Thymus (tissue), 11 donors: ENCODE data around the gene CISH. TPM values are rescaled to one million over a fixed set of nuclear protein-coding genes. Genes with fewer than 3 reads are reported as not detected.

Source experiments
- DNase-seq, 9 donors: peaks; one replicate each; pipeline ENCODE4 v3.0.0-alpha.2; 2013; ENCODE audit warnings: low spot score in 9 of 9, low read depth in 6 of 9, missing footprints in 1 of 9
- H3K27ac ChIP-seq, 2 donors: one replicate each; pipeline ENCODE4 v1.5.1; 2013; ENCODE audit warnings: control low read depth in 1 of 2, low read depth in 1 of 2, low read length in 1 of 2, mild to moderate bottlenecking in 1 of 2, moderate library complexity in 1 of 2
- H3K27me3 ChIP-seq, 2 donors: one replicate each; pipeline ENCODE4 v1.5.1; 2013; ENCODE audit warnings: low read length in 1 of 2; ENCODE audit not compliant: control insufficient read depth in 2 of 2, insufficient read depth in 1 of 2
- H3K36me3 ChIP-seq, 2 donors: one replicate each; pipeline ENCODE4 v1.5.1; 2013; ENCODE audit warnings: low read length in 1 of 2, mild to moderate bottlenecking in 1 of 2, moderate library complexity in 1 of 2; ENCODE audit not compliant: control insufficient read depth in 2 of 2, insufficient read depth in 2 of 2
- H3K4me1 ChIP-seq, 2 donors: one replicate each; pipeline ENCODE4 v1.5.1; 2013; ENCODE audit warnings: low read length in 2 of 2; ENCODE audit not compliant: control insufficient read depth in 2 of 2, insufficient read depth in 2 of 2
- H3K4me3 ChIP-seq, 2 donors: one replicate each; pipeline ENCODE4 v1.5.1; 2013; ENCODE audit warnings: low read length in 2 of 2, control low read depth in 1 of 2, mild to moderate bottlenecking in 1 of 2
- H3K9me3 ChIP-seq, 2 donors: one replicate each; pipeline ENCODE4 v1.5.1; 2013; ENCODE audit warnings: low read length in 1 of 2, mild to moderate bottlenecking in 1 of 2; ENCODE audit not compliant: control insufficient read depth in 2 of 2, insufficient read depth in 1 of 2
- WGBS: extraction: QIAGEN DNeasy Blood & Tissue Kit; methylation state at CpG from one replicate; pipeline ENCODE4 v1.1.7; 2013; 5-methylcytosine and 5-hydroxymethylcytosine counted together
- polyA plus RNA-seq: library from polyadenylated mRNA; stranded (reverse); fragments of 200-250 nt; gene quantifications from one replicate; pipeline ENCODE4 v1.2.3, GENCODE V29; 2013
- total RNA-seq: library from RNA; stranded (reverse); fragments of 120-200 nt; gene quantifications from one replicate; pipeline ENCODE4 v1.2.4, GENCODE V29; 2013
- donor health status: healthy.

Gene CISH
- total and polyA plus RNA-seq, 2 donors: 7.0 to 10.2 TPM

DNA sequence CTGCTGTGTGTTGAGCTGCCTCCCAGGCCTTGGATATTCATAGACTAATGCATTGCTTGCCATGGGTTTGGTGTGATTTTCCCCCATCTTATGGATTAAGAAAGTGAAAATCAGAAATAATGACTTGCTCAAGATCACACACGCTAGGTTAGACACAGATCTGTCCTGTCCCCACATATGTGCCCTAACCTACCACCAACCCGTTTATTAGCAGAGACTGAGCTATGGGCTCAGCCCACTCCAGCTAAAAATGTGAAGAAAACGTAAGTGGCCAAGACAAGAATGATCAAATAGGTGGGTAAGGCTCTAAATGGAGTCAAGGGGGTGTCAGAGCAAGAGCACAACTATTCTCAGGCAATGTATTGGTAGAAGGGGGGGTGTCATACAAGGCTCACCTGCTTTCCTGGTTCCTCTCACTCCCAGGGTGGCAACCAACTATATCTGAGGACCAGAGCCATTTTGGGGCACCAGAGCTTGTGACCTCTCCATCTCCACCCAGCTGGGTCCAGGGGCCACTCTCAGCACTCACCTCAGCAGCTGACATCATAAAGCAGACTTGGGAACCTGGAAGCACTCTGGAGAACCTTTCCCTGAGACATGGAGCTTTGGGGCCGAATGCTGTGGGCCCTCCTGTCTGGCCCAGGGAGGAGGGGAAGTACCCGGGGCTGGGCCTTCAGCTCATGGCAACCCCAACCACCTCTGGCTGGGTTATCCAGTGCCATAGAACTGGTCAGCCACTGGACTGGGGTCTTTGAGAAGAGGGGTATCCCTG lies 40.9 kb downstream of the CISH start:
- no peak for DNase-seq
- no peak overlapping the region for H3K27ac ChIP-seq
- H3K36me3 ChIP-seq: peaks cover 9 to 17% of the 10 kb centered on the region in 2 donors
- peak overlapping the region in 1 of 2 donors; percentile 91 for H3K4me3 ChIP-seq
- H3K9me3 ChIP-seq: no peaks in the 10 kb centered on the region
- peaks cover 0 to 18% of the 10 kb centered on the region in 2 donors for H3K27me3 ChIP-seq
- 97% methylated on average over 5 of the region's 5 CpGs for WGBS
- peaks cover 16 to 80% of the 10 kb centered on the region in 2 donors for H3K4me1 ChIP-seq

- H3K9me3 ChIP-seq: no peaks in the 10 kb centered on the region
- peaks cover 16 to 65% of the 10 kb centered on the region in 2 donors for H3K4me1 ChIP-seq
- peaks cover 0 to 18% of the 10 kb centered on the region in 2 donors for H3K27me3 ChIP-seq
- WGBS: under 1% methylated on average over 55 of the region's 55 CpGs
- DNase-seq: peak; percentile 84 to 97 (median 92)
- peak within 1 kb of the TSS; percentile 92 to 94 for H3K27ac ChIP-seq
- H3K36me3 ChIP-seq: peaks cover 9 to 14% of the 10 kb centered on the region in 2 donors
- peak within 1 kb of the TSS; percentile 85 to 91 for H3K4me3 ChIP-seq
Measured at GRCh38 chr3:50568947-50569749, 42.4 kb downstream of the CISH start, which contains the start of gene HEMK1. HEMK1 (plus strand) TSS chr3:50569522; CDS start chr3:50571105, 1,583 bp downstream.

- peak within 1 kb of the TSS in 1 of 2 donors; percentile 38 for H3K27ac ChIP-seq
- DNase-seq: peak; percentile 65 to 94 (median 83)
- 5% methylated on average over 53 of the region's 53 CpGs for WGBS
- peaks cover 0 to 18% of the 10 kb centered on the region in 2 donors for H3K27me3 ChIP-seq
- H3K4me3 ChIP-seq: peak within 1 kb of the TSS; percentile 64 to 91
- H3K9me3 ChIP-seq: no peaks in the 10 kb centered on the region
- peaks cover 16 to 49% of the 10 kb centered on the region in 2 donors for H3K4me1 ChIP-seq
- peaks cover 3 to 4% of the 10 kb centered on the region in 2 donors for H3K36me3 ChIP-seq
Measured at GRCh38 chr3:50567386-50568167, 44.0 kb downstream of the CISH start, which contains the start of gene C3orf18. C3orf18 (minus strand) TSS chr3:50567747; CDS start chr3:50565699, 2,048 bp downstream.

- peaks cover 0 to 18% of the 10 kb centered on the region in 2 donors for H3K27me3 ChIP-seq
- WGBS: 33% methylated on average over 11 of the region's 11 CpGs
Measured at GRCh38 chr3:50567011-50567385, 44.6 kb downstream of the CISH start.

DNA sequence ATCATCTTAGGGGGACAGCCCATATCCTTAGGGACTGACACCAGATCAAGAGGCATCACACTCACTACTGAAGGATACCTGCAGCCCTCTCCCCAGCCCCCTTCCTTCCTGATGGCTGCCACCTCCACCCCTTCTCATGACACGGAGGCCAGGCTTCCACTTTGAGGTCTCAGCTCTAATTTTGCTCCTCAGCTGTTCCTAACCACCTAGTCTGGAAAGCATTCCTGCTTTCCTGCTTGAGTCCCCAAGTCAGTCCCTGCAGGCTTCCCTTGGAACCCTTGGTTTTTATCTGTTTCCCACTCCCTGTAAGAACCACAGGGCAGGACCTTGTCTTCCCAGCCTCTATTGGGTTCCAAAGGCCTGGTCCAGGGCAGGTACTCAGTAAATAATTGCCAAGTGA lies 47.3 kb downstream of the CISH start:
- Histone ChIP-seq H3K36me3 (no peaks in the 10 kb centered on the region), H3K4me1 (peaks cover 8 to 22% of the 10 kb centered on the region in 2 donors), H3K27me3 (peaks cover 0 to 18% of the 10 kb centered on the region in 2 donors), H3K9me3 (no peaks in the 10 kb centered on the region), H3K27ac (no peak overlapping the region), H3K4me3 (no peak overlapping the region)
- no peak for DNase-seq
- 77% methylated on average over 1 of the region's 1 CpG for WGBS

More at GRCh38 chr3:50567011-50567385, 44.6 kb downstream of the CISH start:
- H3K27ac ChIP-seq: peak overlapping the region in 1 of 2 donors; percentile 38
- H3K9me3 ChIP-seq: no peaks in the 10 kb centered on the region
- DNase-seq: no peak
- peak overlapping the region; percentile 50 to 64 for H3K4me3 ChIP-seq
- no peaks in the 10 kb centered on the region for H3K36me3 ChIP-seq
- H3K4me1 ChIP-seq: peaks cover 12 to 44% of the 10 kb centered on the region in 2 donors

- no peak overlapping the region for H3K27ac ChIP-seq
Measured at GRCh38 chr3:50563867-50564266, 47.7 kb downstream of the CISH start.

DNA sequence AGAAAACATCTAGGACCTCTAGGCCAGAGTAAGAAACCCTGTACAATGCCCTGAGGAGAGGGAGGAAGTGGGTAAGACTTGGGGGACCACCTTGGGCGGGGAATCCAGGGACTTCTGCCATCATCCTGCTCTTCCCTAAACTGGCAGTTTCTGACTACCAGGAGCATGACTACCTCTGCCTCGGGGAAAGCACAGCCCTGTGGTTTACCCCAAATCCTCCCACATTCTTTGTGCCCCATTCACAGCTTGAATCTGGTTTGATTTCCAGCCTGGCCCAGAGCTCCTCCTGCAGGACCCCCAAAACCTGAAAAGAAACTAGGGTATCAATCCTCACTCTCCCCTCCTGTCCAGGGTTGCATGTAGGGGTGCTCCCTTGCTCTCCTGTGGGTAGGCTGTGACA lies 48.7 kb downstream of the CISH start:
- 69% methylated on average over 2 of the region's 2 CpGs for WGBS
- Histone ChIP-seq H3K27me3 (peaks cover 0 to 18% of the 10 kb centered on the region in 2 donors), H3K36me3 (no peaks in the 10 kb centered on the region), H3K4me1 (peaks cover 7 to 11% of the 10 kb centered on the region in 2 donors), H3K27ac (no peak overlapping the region), H3K9me3 (no peaks in the 10 kb centered on the region), H3K4me3 (no peak overlapping the region)
- no peak for DNase-seq

More at GRCh38 chr3:50563867-50564266, 47.7 kb downstream of the CISH start:
- no peak for DNase-seq
- WGBS: 96% methylated on average over 2 of the region's 2 CpGs
- Histone ChIP-seq H3K36me3 (no peaks in the 10 kb centered on the region), H3K4me1 (peaks cover 8 to 21% of the 10 kb centered on the region in 2 donors), H3K9me3 (no peaks in the 10 kb centered on the region), H3K27me3 (peaks cover 0 to 18% of the 10 kb centered on the region in 2 donors), H3K4me3 (no peak overlapping the region)

DNA sequence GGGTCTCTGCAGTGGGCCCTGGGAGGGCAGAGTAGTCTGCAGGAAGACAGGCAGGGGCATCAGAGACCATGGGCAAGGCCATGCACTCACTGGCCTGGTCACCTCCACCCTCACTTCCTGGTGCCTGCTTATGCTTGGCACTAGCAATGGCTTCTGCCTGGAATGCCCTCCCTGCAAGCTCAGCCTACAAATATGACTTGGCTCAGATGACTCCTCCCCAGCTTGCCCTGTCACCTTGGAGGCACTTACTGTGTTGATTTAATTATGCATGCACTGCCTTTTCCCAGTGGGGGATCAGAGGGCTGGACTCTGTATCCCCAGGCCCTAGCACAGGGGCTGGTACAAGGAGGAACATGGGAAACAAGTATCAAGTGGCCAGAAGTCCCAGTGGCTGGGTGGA lies 51.9 kb downstream of the CISH start:
- Histone ChIP-seq H3K4me3 (no peak overlapping the region), H3K9me3 (no peaks in the 10 kb centered on the region), H3K27me3 (no peaks in the 10 kb centered on the region), H3K4me1 (no peaks in the 10 kb centered on the region), H3K27ac (no peak overlapping the region), H3K36me3 (no peaks in the 10 kb centered on the region)
- DNase-seq: no peak
